Endothelial cell of umbilical vein (primary cell): ENCODE data around the gene TAS1R1. TPM values are rescaled to one million over a fixed set of nuclear protein-coding genes. Genes with fewer than 3 reads are reported as not detected.

Experiments
- BruUV-seq: library from RNA; stranded (reverse); fragments of 400-500 nt; replicated peaks from 2 replicates; lab custom pipeline; 2021; lab: Mats Ljungman, UMichigan
- CTCF ChIA-PET: fragments of 300-600, 350-600 bp; sonication (Branson Sonifier 250); formaldehyde crosslinking; loops from one replicate; lab custom pipeline; 2021; ENCODE audit warnings: antibody characterized with exemption, inconsistent platforms; lab: Charles Lee
- POLR2A ChIA-PET: fragments of 300-600, 350-600 bp; sonication (Branson Sonifier 250); formaldehyde crosslinking; loops from one replicate; lab custom pipeline; 2021; ENCODE audit warnings: antibody characterized with exemption, inconsistent platforms; lab: Charles Lee
- DNase-seq: peaks from one replicate; pipeline ENCODE4 v3.0.0-alpha.2; 2011; ENCODE audit warnings: low read depth, low spot score
- FAIRE-seq: peaks from 2 replicates; lab custom pipeline; 2011; peaks lifted over from hg19 to GRCh38; lab: Jason Lieb, UNC
- H2AFZ ChIP-seq: 2 replicates; pipeline ENCODE4 v1.6.0; 2012; ENCODE audit warnings: low read depth, low read length, control low read depth, inconsistent platforms
- H3K27ac ChIP-seq: 2 replicates; pipeline ENCODE4 v1.5.1; 2011; ENCODE audit warnings: low read depth, mild to moderate bottlenecking, control low read depth, low read length, moderate library complexity; ENCODE audit not compliant: insufficient read depth
- H3K27me3 ChIP-seq, 2 experiments: 2 replicates each; pipeline versions ENCODE4 v1.6.0 to v1.6.1; 2011; ENCODE audit warnings: low read length in 2 of 2, mixed read lengths in 1 of 2; ENCODE audit not compliant: control insufficient read depth in 2 of 2, insufficient read depth in 2 of 2
- H3K36me3 ChIP-seq, 2 experiments: 2 replicates in 1 of 2; 3 replicates in 1 of 2; pipeline ENCODE4 v1.5.1; 2011; ENCODE audit warnings: low read length in 2 of 2, mild to moderate bottlenecking in 1 of 2, moderate library complexity in 1 of 2; ENCODE audit not compliant: control insufficient read depth in 2 of 2, insufficient read depth in 2 of 2; ENCODE audit errors: extremely low read depth in 1 of 2
- H3K4me1 ChIP-seq: 3 replicates; pipeline ENCODE4 v1.5.1; 2011; ENCODE audit warnings: mild to moderate bottlenecking, low read length; ENCODE audit not compliant: control insufficient read depth, insufficient read depth; ENCODE audit errors: extremely low read depth
- H3K4me2 ChIP-seq: 2 replicates; pipeline ENCODE4 v1.6.1; 2011; ENCODE audit warnings: low read length, control low read depth, mixed read lengths; ENCODE audit not compliant: insufficient read depth
- H3K4me3 ChIP-seq, 3 experiments: fragments of 200-600 bp in 1 of 3; sonication (generic), shearing (Covaris generic) in 1 of 3; replicated peaks in 1 of 3; 2 replicates each; pipeline ENCODE4 v1.5.1; 2011 to 2016; ENCODE audit warnings: control low read depth in 3 of 3, low read length in 3 of 3, mild to moderate bottlenecking in 2 of 3, inconsistent platforms in 1 of 3, low read depth in 1 of 3, moderate library complexity in 1 of 3; ENCODE audit not compliant: insufficient read depth in 1 of 3
- H3K79me2 ChIP-seq: 2 replicates; pipeline ENCODE4 v1.6.0; 2012; ENCODE audit warnings: low read length, inconsistent platforms; ENCODE audit not compliant: control insufficient read depth, insufficient read depth
- H3K9ac ChIP-seq: replicated peaks from 2 replicates; pipeline ENCODE3; 2011; ENCODE audit warnings: low read length, control low read depth; ENCODE audit not compliant: insufficient read depth; ENCODE audit errors: extremely low read depth
- H3K9me1 ChIP-seq: replicated peaks from 3 replicates; pipeline ENCODE4 v1.6.0; 2011; ENCODE audit warnings: mild to moderate bottlenecking, low read length; ENCODE audit not compliant: control insufficient read depth, insufficient read depth; ENCODE audit errors: extremely low read depth
- H3K9me3 ChIP-seq: replicated peaks from 2 replicates; pipeline ENCODE4 v1.5.1; 2012; ENCODE audit warnings: low read length, inconsistent platforms; ENCODE audit not compliant: control insufficient read depth, insufficient read depth
- H4K20me1 ChIP-seq: replicated peaks from 2 replicates; pipeline ENCODE3; 2011; ENCODE audit warnings: mild to moderate bottlenecking, low read length; ENCODE audit not compliant: control insufficient read depth, insufficient read depth; ENCODE audit errors: extremely low read depth
- EZH2 ChIP-seq: IDR thresholded peaks from 2 replicates; pipeline ENCODE4 v1.6.1; 2012; ENCODE audit warnings: borderline replicate concordance, low read depth, mild to moderate bottlenecking, moderate library complexity, low read length, inconsistent platforms; ENCODE audit not compliant: severe bottlenecking
- FOS ChIP-seq: IDR thresholded peaks from 2 replicates; pipeline ENCODE4 v1.6.1; 2011; ENCODE audit warnings: mild to moderate bottlenecking, low read length, moderate library complexity, borderline replicate concordance; ENCODE audit not compliant: insufficient read depth
- GATA2 ChIP-seq: IDR thresholded peaks from 2 replicates; pipeline ENCODE4 v1.7.0; 2011; ENCODE audit warnings: low read depth, mild to moderate bottlenecking, moderate library complexity, mixed read lengths, low read length; ENCODE audit not compliant: insufficient read length, insufficient read depth
- JUN ChIP-seq: IDR thresholded peaks from 2 replicates; pipeline ENCODE4 v1.6.1; 2011; ENCODE audit warnings: borderline replicate concordance, low read depth; ENCODE audit not compliant: insufficient read length, insufficient read depth
- MYC ChIP-seq: IDR thresholded peaks from one replicate; pipeline ENCODE4 v1.6.1; 2011; ENCODE audit warnings: mild to moderate bottlenecking, low read depth, low read length
- POLR2A ChIP-seq: IDR thresholded peaks from 2 replicates; pipeline ENCODE4 v1.6.1; 2012; ENCODE audit warnings: low read depth, mild to moderate bottlenecking, control low read depth, low read length
- POLR2AphosphoS5 ChIP-seq: IDR thresholded peaks from 2 replicates; pipeline ENCODE4 v1.6.1; 2012; ENCODE audit warnings: low read depth, mild to moderate bottlenecking, control low read depth, low read length, moderate library complexity; ENCODE audit not compliant: insufficient read depth
- dilution Hi-C: fragments of 300-500 bp; cut with MboI; formaldehyde crosslinking; loops from one replicate; pipeline ENCODE4 v1.15.0; 2019; ENCODE audit warnings: low sequenced_read_pairs; ENCODE audit not compliant: extremely low pct_ligation_motif_present
- intact Hi-C: fragments of 100-400 bp; cut with micrococcal nuclease; formaldehyde crosslinking; loops from one replicate; pipeline ENCODE4 v1.10.0; 2022
- polyA plus RNA-seq, 4 experiments: library from polyadenylated mRNA; depleted of rRNA in 3 of 4; stranded (reverse) in 3 of 4; unstranded in 1 of 4; fragments of >200 nt; gene quantifications; 2 replicates each; pipeline versions ENCODE4 v1.2.1 to v1.2.3, GENCODE V29; 2011 to 2012; ENCODE audit warnings: missing spikeins in 1 of 4
- total RNA-seq: library from RNA; stranded (reverse); gene quantifications from 2 replicates; pipeline ENCODE4 v1.2.3, GENCODE V29; 2021
- TF ChIP-seq, protein P1 (sequence below): IDR thresholded peaks from 2 replicates; pipeline ENCODE4 v1.6.1; 2011; ENCODE audit not compliant: insufficient read depth, insufficient read length
- TF ChIP-seq, protein P2 (sequence below), 2 donors: IDR thresholded peaks; 1 replicate in 1 of 2; 2 replicates in 1 of 2; pipeline ENCODE4 v1.5.1; 2011; ENCODE audit warnings: low read length in 2 of 2, mild to moderate bottlenecking in 2 of 2, moderate library complexity in 2 of 2, control low read depth in 1 of 2, inconsistent platforms in 1 of 2, low read depth in 1 of 2; ENCODE audit not compliant: insufficient read depth in 1 of 2; ENCODE audit errors: extremely low read depth in 1 of 2

The TAS1R1 gene
- total and polyA plus RNA-seq, 2 donors (not counting 3 experiments of a cell fraction or from before 2014, with no cell fraction given) = not detected

DNA sequence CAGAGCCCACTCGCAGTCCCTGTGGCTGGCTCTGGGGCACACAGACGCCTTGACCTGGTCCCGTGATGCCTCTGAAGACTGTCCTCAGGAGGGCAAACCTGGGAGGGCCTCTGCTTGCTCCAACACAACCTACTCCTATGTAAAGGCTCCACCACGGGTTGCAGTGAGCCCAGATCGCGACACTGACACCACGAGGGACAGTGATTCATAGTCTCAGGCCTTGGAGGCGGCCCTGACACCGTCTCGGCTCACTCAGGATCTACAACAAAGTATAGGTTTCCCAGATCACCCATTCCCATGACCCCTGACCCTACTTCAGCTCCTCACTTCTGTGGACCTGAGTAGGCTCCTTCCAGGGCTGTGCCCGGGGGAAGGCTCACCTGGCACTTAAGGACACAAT, 28.8 kb upstream of the TAS1R1 start:
- Histone ChIP-seq H3K4me3 (no peak overlapping the region), H3K36me3 (peaks cover 12 to 20% of the 10 kb centered on the region in 2 experiments), H3K79me2 (no peaks in the 10 kb centered on the region), H3K9me3 (no peaks in the 10 kb centered on the region), H4K20me1 (no peaks in the 10 kb centered on the region), H3K4me2 (no peak overlapping the region), H3K9ac (no peak overlapping the region), H2AFZ (no peak overlapping the region), H3K27me3 (no peaks in the 10 kb centered on the region), H3K27ac (no peak overlapping the region), H3K9me1 (no peaks in the 10 kb centered on the region), H3K4me1 (no peaks in the 10 kb centered on the region)
- FAIRE-seq (no peak), DNase-seq (no peak)
- no TSS peak for BruUV-seq
- TF ChIP-seq MYC (no peak), EZH2 (no peak), JUN (no peak), POLR2A (no peak), POLR2AphosphoS5 (no peak), FOS (no peak), GATA2 (no peak)
- TF ChIP-seq, protein P1, sequence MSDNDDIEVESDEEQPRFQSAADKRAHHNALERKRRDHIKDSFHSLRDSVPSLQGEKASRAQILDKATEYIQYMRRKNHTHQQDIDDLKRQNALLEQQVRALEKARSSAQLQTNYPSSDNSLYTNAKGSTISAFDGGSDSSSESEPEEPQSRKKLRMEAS = no peak
- TF ChIP-seq, protein P2, sequence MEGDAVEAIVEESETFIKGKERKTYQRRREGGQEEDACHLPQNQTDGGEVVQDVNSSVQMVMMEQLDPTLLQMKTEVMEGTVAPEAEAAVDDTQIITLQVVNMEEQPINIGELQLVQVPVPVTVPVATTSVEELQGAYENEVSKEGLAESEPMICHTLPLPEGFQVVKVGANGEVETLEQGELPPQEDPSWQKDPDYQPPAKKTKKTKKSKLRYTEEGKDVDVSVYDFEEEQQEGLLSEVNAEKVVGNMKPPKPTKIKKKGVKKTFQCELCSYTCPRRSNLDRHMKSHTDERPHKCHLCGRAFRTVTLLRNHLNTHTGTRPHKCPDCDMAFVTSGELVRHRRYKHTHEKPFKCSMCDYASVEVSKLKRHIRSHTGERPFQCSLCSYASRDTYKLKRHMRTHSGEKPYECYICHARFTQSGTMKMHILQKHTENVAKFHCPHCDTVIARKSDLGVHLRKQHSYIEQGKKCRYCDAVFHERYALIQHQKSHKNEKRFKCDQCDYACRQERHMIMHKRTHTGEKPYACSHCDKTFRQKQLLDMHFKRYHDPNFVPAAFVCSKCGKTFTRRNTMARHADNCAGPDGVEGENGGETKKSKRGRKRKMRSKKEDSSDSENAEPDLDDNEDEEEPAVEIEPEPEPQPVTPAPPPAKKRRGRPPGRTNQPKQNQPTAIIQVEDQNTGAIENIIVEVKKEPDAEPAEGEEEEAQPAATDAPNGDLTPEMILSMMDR (IDR thresholded peaks at IDR 0.05; ENCODE audit: extremely low read depth in 1 of 2, insufficient read depth in 1 of 2, low read depth in 1 of 2, low read length in 2 of 2) = no peak
- intact Hi-C loops (no loop called here), dilution Hi-C loops (no loop called here)
- ChIA-PET POLR2A (no interaction called here), CTCF (interaction anchor here (6.6 kb wide), 1 partner anchor 36 kb away, joined by 113 read pairs; the partner anchor contains the start of gene PLEKHG5)
